Activated CD8-positive, alpha-beta memory T cell treated with anti-CD3 and anti-CD28 coated beads, Interleukin-2, amount 10 ng/mL, durations not matched to agents 7 days and 5 days (primary cell): ENCODE results near the gene UBE3B. TPM values are rescaled to one million over a fixed set of nuclear protein-coding genes. Genes with fewer than 3 reads are reported as not detected.
"Not testable (repeated sequence)": the region's sequence is repeated elsewhere in the genome, so short reads cannot be mapped to it uniquely, and the experiment has no call there.

Experiments
- ATAC-seq: fragments of 150-1000 bp; cut with Tn5 transposase; one replicate; pipeline ENCODE4 v1.10.0; 2021; ENCODE audit warnings: moderate library complexity
- CTCF ChIA-PET: fragments of 350-600 bp; sonication (Branson Sonifier 250); formaldehyde crosslinking; loops from one replicate; lab custom pipeline; 2021; ENCODE audit warnings: antibody characterized with exemption; lab: Charles Lee
- DNase-seq: peaks from one replicate; pipeline ENCODE4 v3.0.0-alpha.2; 2020
- H3K27ac Mint-ChIP-seq: one replicate; pipeline ENCODE4 v1.8.0; 2021; ENCODE audit warnings: mild to moderate bottlenecking, mixed read lengths
- H3K27me3 Mint-ChIP-seq: one replicate; pipeline ENCODE4 v1.8.0; 2021; ENCODE audit warnings: mixed read lengths
- H3K36me3 Mint-ChIP-seq: one replicate; pipeline ENCODE4 v1.8.0; 2021; ENCODE audit warnings: mild to moderate bottlenecking, mixed read lengths
- H3K4me1 Mint-ChIP-seq: one replicate; pipeline ENCODE4 v1.8.0; 2021; ENCODE audit warnings: mixed read lengths
- H3K4me3 Mint-ChIP-seq: one replicate; pipeline ENCODE4 v1.8.0; 2021; ENCODE audit warnings: mild to moderate bottlenecking, moderate library complexity, mixed read lengths
- H3K9me3 Mint-ChIP-seq: one replicate; pipeline ENCODE4 v1.8.0; 2022; ENCODE audit warnings: low read depth, mixed read lengths
- total RNA-seq, 2 experiments: library from RNA; stranded (reverse); gene quantifications; one replicate each; pipeline ENCODE4 v1.2.3, GENCODE V29; 2021

Gene UBE3B
- total RNA-seq, 2 experiments from 2014 or later = 36.6 to 39.0 TPM

DNA sequence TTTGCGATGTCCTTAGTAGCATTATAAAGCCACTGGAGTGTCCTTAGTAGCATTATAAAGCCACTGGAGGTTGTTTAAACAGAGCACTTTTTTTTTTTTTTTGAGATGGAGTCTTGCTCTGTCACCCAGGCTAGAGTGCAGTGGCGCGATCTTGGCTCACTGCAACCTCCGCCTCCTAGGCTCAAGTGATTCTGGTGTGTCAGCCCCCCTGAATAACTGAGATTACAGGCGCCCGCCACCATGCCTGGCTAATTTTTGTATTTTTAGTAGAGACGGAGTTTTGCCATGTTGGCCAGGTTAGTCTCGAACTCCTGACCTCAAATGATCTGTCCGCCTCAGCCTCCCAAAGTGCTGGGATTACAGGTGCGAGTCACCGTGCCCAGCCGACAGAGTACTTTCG, 37.5 kb upstream of the UBE3B start:
- CTCF ChIA-PET = not testable (repeated sequence)

DNA sequence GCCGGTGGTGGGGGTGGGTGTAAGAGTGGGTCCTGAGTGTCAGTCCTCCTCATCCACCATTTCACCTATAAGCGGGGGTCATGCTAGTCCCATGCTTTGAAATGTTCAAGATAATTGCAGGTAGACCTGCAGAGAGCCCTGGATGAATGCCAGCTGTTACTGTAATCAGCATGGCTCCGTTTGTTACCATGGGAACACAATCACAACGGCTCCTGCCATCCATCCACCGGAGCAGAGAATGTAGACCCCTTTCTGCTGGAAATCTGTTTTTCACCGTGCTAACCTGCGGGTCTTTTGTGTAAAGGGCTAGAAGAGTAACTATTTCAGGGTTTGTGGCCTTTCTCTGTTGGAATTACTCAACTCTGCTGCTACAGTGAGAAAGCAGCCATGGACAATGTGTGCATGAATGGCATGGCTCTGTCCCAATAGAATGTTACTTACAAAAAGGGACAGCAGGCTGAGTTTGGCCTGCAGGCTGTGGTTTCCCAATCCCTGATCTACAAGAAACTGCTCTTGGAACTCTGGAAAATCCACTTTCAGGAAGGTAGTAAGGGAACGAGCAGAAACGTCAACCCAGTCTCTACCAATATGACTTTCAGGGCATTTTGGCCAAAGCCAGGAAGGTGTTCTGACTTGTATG, 36.5 kb upstream of the UBE3B start:
- CTCF ChIA-PET = interaction anchor here (1.4 kb wide), 1 partner anchor 8 kb away, joined by 4 read pairs; no protein-coding TSS in a partner anchor
- no peak for DNase-seq
- H3K4me3 Mint-ChIP-seq = no peak overlapping the region
- no peak overlapping the region for H3K27ac Mint-ChIP-seq
- ATAC-seq = no peak
- H3K4me1 Mint-ChIP-seq = no peaks in the 10 kb centered on the region
- H3K36me3 Mint-ChIP-seq = no peaks in the 10 kb centered on the region
- H3K27me3 Mint-ChIP-seq = no peaks in the 10 kb centered on the region
- no peaks in the 10 kb centered on the region for H3K9me3 Mint-ChIP-seq

More for the DNA sequence above, 37.5 kb upstream of the UBE3B start:
- not testable (repeated sequence) for H3K36me3 Mint-ChIP-seq, DNase-seq, H3K4me1 Mint-ChIP-seq, H3K27me3 Mint-ChIP-seq, H3K9me3 Mint-ChIP-seq, ATAC-seq, H3K4me3 Mint-ChIP-seq, H3K27ac Mint-ChIP-seq

DNA sequence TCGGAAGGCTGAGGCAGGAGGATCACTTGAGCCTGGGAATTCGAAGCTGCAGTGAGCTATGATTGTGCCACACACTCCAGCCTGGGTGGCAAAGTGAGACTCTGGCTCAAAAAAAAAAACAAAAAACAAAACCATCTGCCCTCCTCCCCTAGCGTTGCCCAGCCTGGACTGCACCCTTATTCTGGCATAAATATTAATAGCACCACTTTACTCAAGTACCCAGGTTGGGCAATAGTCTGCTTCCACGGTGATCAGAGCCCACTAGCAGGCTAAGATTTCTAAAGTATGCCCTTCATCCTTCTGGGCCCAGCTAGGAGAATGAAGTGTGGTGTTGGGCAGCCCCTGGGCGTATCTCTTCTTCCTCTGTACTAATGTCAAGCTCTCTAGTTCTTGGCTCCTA, 33.6 kb upstream of the UBE3B start:
- H3K4me3 Mint-ChIP-seq = no peak overlapping the region

DNA sequence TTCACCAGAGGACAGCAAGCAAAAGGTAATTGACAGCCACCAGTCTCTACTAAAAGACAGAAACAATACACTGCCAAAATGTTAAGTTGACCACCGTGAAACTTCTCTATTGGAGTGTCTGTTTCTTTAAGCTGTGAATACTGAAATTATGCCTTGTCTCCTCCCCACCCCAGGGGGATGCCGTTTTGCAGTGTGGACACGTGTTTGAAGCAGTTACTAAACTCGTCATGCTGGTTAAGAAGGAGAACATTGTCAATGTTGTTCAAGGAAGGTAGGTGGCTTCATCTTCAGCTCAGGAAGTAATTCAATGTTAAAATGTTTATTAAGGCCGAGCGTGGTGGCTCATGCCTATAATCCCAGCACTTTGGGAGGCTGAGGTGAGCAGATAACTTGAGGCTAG, 33.2 kb upstream of the UBE3B start:
- Mint-ChIP-seq H3K4me3 (no peak overlapping the region), H3K4me1 (no peaks in the 10 kb centered on the region), H3K27me3 (no peaks in the 10 kb centered on the region), H3K27ac (no peak overlapping the region), H3K9me3 (no peaks in the 10 kb centered on the region), H3K36me3 (peaks cover 2% of the 10 kb centered on the region)
- CTCF ChIA-PET = interaction anchor here (0.5 to 2.6 kb wide), 3 partner anchors 11 to 432 kb away, joined by 4 to 15 read pairs (median 7); no protein-coding TSS in a partner anchor
- DNase-seq (no peak), ATAC-seq (no peak)

More for the DNA sequence above, 33.6 kb upstream of the UBE3B start:
- Mint-ChIP-seq H3K9me3 (no peaks in the 10 kb centered on the region), H3K27ac (no peak overlapping the region), H3K27me3 (no peaks in the 10 kb centered on the region), H3K36me3 (no peaks in the 10 kb centered on the region), H3K4me1 (no peaks in the 10 kb centered on the region)
- no peak for DNase-seq
- ATAC-seq = no peak
- CTCF ChIA-PET = interaction anchor here (0.5 to 2.6 kb wide), 3 partner anchors 10 to 432 kb away, joined by 4 to 15 read pairs (median 7); no protein-coding TSS in a partner anchor

DNA sequence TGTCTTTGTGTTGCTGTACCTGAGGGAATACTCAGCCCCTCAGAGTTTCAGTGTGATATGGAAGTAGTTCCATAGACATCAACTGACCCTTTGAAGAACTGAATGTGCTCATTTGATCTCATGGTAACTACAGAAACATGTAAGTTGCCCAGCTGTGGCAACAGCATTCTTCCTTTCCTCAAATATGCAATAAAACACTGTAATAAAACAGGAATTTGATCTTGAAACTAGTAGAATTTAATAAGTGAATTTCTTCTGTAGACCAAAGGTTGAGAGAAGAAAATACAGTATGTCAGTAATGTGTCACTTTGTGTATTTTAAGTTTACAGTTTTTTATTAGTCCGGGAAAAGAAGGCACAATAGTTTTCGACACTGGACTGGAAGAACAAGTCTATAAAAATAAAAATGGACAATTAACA, 32.2 kb upstream of the UBE3B start:
- H3K27ac Mint-ChIP-seq = no peak overlapping the region
- no peaks in the 10 kb centered on the region for H3K4me1 Mint-ChIP-seq
- no peaks in the 10 kb centered on the region for H3K27me3 Mint-ChIP-seq
- no peak for ATAC-seq
- H3K4me3 Mint-ChIP-seq = no peak overlapping the region
- H3K36me3 Mint-ChIP-seq = peaks cover 2% of the 10 kb centered on the region
- H3K9me3 Mint-ChIP-seq = no peaks in the 10 kb centered on the region
- CTCF ChIA-PET = interaction anchor here (2.6 kb wide), 1 partner anchor 12 kb away, joined by 15 read pairs; no protein-coding TSS in a partner anchor
- no peak for DNase-seq

DNA sequence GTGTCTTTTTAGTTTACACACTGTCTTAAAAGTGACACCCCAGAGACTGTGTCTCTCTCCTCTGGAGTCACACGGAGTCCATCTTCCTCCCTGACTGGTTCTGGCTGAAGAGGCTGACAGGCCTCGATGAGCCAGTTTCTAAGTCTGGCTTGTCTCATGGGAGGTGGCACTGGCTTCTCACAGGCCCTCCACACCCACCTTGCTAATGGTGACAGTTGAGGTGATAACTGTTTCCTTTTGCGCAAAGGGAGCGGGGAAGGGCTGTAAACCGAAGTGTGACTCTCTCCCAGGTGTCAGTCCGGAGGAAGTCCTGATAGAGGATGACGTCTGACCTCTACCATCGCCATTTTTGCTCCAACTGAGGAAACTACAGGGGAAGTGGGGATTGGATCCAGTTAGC, 30.6 kb upstream of the UBE3B start:
- Mint-ChIP-seq H3K27me3 (no peaks in the 10 kb centered on the region), H3K4me1 (peaks cover 6% of the 10 kb centered on the region), H3K9me3 (no peaks in the 10 kb centered on the region), H3K27ac (no peak overlapping the region), H3K36me3 (peaks cover 8% of the 10 kb centered on the region), H3K4me3 (no peak overlapping the region)
- no peak for DNase-seq
- CTCF ChIA-PET = interaction anchor here (1.2 kb wide), 1 partner anchor 13 kb away, joined by 3 read pairs; no protein-coding TSS in a partner anchor
- no peak for ATAC-seq

DNA sequence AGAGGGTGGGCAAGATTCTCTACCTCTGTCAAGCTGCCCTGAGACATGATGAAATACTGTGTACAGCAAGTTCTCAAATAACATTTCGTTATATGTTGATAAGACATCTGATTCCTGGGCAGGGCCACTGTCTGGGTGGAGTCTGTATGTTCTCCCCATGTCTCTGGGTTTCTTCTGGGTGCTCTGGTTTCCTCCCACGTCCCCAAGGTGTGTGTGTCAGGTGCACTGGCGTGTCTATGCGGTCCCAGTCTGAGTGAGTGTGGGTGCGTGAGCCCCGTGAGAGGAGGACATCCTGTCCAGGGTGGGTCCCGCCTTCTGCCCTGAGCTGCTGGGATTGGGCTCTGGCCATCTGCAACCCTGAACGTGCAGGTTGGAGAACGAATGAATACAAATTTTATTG, 30.0 kb upstream of the UBE3B start:
- no peaks in the 10 kb centered on the region for H3K27me3 Mint-ChIP-seq
- H3K4me1 Mint-ChIP-seq = peaks cover 6% of the 10 kb centered on the region
- H3K4me3 Mint-ChIP-seq = no peak overlapping the region
- CTCF ChIA-PET = interaction anchor here (1.0 kb wide), 1 partner anchor 13 kb away, joined by 3 read pairs; no protein-coding TSS in a partner anchor
- H3K27ac Mint-ChIP-seq = no peak overlapping the region
- DNase-seq (no peak), ATAC-seq (no peak)
- peaks cover 10% of the 10 kb centered on the region for H3K36me3 Mint-ChIP-seq
- no peaks in the 10 kb centered on the region for H3K9me3 Mint-ChIP-seq

DNA sequence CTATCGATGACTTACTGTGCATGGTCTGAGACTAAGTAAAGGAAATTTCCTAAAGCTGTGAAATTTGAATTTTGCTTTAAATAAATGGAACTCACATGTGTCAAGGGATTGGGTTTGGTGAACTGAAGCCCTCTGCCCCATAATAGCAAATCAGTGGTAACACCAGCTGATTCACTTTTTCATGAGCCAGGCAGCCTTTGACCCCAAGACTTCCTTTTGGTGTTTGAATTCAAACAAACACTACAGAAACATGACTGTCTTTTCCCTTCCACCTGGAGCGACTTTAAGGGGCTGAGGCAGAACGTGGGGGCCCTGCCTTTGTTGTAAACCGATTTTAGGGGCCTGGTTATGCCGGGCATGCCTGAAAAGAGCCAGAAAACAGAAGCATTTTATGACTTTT, 29.2 kb upstream of the UBE3B start:
- CTCF ChIA-PET = interaction anchor here (1.0 kb wide), 1 partner anchor 14 kb away, joined by 3 read pairs; no protein-coding TSS in a partner anchor
- peaks cover 10% of the 10 kb centered on the region for H3K36me3 Mint-ChIP-seq
- ATAC-seq (no peak), DNase-seq (no peak)
- H3K4me1 Mint-ChIP-seq = peaks cover 6% of the 10 kb centered on the region
- no peaks in the 10 kb centered on the region for H3K9me3 Mint-ChIP-seq
- H3K4me3 Mint-ChIP-seq = no peak overlapping the region
- no peak overlapping the region for H3K27ac Mint-ChIP-seq
- no peaks in the 10 kb centered on the region for H3K27me3 Mint-ChIP-seq

- DNase-seq (no peak), ATAC-seq (no peak)
- H3K27me3 Mint-ChIP-seq = no peaks in the 10 kb centered on the region
- H3K9me3 Mint-ChIP-seq = no peaks in the 10 kb centered on the region
- CTCF ChIA-PET = interaction anchor here (1.4 to 2.1 kb wide), 2 partner anchors 16 to 21 kb away, joined by 6 to 11 read pairs; no protein-coding TSS in a partner anchor
- no peak overlapping the region for H3K4me3 Mint-ChIP-seq
- H3K27ac Mint-ChIP-seq = no peak overlapping the region
- peaks cover 6% of the 10 kb centered on the region for H3K4me1 Mint-ChIP-seq
- H3K36me3 Mint-ChIP-seq = peaks cover 10% of the 10 kb centered on the region
Observed at GRCh38 chr12:109448707-109449390, 28.6 kb upstream of the UBE3B start.

GRCh38 chr12:109449845-109450532, 27.4 kb upstream of the UBE3B start:
- CTCF ChIA-PET = interaction anchor here (1.4 to 2.1 kb wide), 2 partner anchors 17 to 22 kb away, joined by 6 to 11 read pairs; no protein-coding TSS in a partner anchor
- no peak for DNase-seq
- no peak overlapping the region for H3K27ac Mint-ChIP-seq
- ATAC-seq = no peak
- H3K4me3 Mint-ChIP-seq = no peak overlapping the region
- no peaks in the 10 kb centered on the region for H3K9me3 Mint-ChIP-seq
- peaks cover 12% of the 10 kb centered on the region for H3K36me3 Mint-ChIP-seq
- H3K4me1 Mint-ChIP-seq = peaks cover 6% of the 10 kb centered on the region
- no peaks in the 10 kb centered on the region for H3K27me3 Mint-ChIP-seq

DNA sequence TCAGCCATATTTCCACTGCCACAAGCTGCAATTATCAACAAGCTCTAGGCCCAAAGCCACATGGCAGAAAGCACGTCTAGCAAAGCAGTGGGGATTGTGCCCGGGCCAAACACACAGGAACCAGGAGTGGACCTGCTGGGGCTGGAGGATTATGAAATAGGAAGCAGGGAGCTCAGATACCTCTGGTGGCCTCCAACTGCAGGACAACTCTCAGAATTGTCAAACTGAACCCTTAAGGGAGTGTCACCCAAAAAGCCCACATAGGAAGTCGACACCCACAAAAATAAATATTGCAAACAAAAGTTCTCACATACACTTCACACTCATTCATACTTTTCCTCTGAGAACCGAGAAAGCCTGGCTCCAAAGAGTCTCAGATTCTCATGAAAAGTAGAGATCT, 26.5 kb upstream of the UBE3B start:
- no peak for ATAC-seq
- H3K36me3 Mint-ChIP-seq = peaks cover 17% of the 10 kb centered on the region
- no peaks in the 10 kb centered on the region for H3K9me3 Mint-ChIP-seq
- CTCF ChIA-PET = no interaction called here
- no peak overlapping the region for H3K4me3 Mint-ChIP-seq
- DNase-seq = no peak
- peaks cover 6% of the 10 kb centered on the region for H3K4me1 Mint-ChIP-seq
- H3K27me3 Mint-ChIP-seq = no peaks in the 10 kb centered on the region
- H3K27ac Mint-ChIP-seq = peak overlapping the region; percentile 15

DNA sequence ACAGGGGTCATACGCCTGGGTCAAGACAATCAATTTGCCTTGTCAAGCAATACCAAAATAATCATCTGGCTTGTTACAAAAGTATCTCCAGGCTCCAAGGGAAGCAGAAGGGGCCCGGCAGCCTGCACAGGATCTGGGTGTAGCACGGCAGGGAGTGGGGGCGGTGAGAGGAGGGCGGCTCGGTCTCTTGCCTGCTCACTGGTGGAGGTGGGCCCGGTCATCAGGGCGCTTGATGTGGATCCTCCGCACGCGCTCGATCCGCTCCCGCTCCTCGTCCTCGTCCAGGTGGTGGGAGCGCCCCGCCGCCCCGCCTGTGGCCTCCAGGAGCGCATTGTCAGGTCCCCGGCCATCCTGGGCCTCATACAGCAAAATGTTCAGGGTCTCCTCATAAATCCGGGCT, 26.0 kb upstream of the UBE3B start:
- H3K27me3 Mint-ChIP-seq = no peaks in the 10 kb centered on the region
- no peak overlapping the region for H3K27ac Mint-ChIP-seq
- peaks cover 6% of the 10 kb centered on the region for H3K4me1 Mint-ChIP-seq
- no peak for ATAC-seq
- H3K4me3 Mint-ChIP-seq = no peak overlapping the region
- H3K9me3 Mint-ChIP-seq = no peaks in the 10 kb centered on the region
- no peak for DNase-seq
- CTCF ChIA-PET = no interaction called here
- H3K36me3 Mint-ChIP-seq = peaks cover 18% of the 10 kb centered on the region

DNA sequence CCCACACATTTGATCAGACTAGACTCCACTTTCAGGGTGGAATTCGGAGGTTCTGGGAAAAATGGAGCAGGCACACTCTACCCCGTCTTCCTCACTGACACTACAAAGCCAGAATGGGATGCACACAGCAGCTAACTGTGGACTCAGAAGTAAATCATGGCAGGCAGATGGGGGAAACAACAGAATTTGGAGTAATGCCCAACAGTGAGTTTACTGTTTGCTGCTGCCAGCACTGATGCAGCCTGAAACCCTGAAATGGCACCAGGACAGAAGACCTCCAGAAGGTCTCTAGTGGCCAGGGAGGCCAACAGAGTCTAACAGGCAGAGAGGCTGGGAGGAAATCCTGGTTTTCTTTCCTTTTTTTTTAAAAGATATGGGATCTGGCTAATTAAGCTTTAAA, 24.9 kb upstream of the UBE3B start:
- no peak overlapping the region for H3K27ac Mint-ChIP-seq
- ATAC-seq (no peak), DNase-seq (no peak)
- no peaks in the 10 kb centered on the region for H3K27me3 Mint-ChIP-seq
- peaks cover 25% of the 10 kb centered on the region for H3K36me3 Mint-ChIP-seq
- H3K4me1 Mint-ChIP-seq = peaks cover 6% of the 10 kb centered on the region
- H3K4me3 Mint-ChIP-seq = no peak overlapping the region
- H3K9me3 Mint-ChIP-seq = no peaks in the 10 kb centered on the region
- CTCF ChIA-PET = interaction anchor here (1.2 to 1.5 kb wide), 2 partner anchors 24 to 25 kb away, joined by 3 to 4 read pairs; no protein-coding TSS in a partner anchor
